ENCODE data around the gene THOC2. TPM values are rescaled to one million over a fixed set of nuclear protein-coding genes. Genes with fewer than 3 reads are reported as not detected.

THOC2 gene
- total and polyA plus RNA-seq, 2 donors (not counting 1 experiment from before 2014, with no cell fraction given): 34.7 to 113 TPM

DNA sequence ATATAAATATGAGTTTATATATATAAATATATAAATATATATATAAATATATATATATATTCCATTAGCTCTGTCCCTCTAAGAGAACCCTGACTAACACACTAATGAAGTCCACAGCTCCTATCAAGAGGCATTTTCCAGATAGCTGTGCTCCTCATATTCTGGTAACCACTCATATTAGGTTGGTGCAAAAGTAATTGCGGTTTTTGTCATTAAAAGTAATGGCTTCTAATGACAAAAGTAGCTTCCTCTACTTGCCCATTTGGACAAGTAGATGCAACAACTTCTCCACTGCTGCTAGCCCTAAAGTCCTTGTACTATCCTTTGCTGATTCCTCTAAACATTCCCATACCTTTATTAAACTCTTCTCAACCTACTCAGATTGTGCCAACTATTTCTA is 182.0 kb downstream of the THOC2 start:
- Mint-ChIP-seq H3K27ac (no peak overlapping the region), H3K9me3 (ENCODE audit: insufficient read depth) (no peaks in the 10 kb centered on the region), H3K4me1 (no peaks in the 10 kb centered on the region), H3K4me3 (no peak overlapping the region), H3K27me3 (no peaks in the 10 kb centered on the region)
- Histone ChIP-seq H3K36me3 (replicated peaks in 1 of 2; ENCODE audit: control extremely low read depth in 1 of 2, control insufficient read depth in 1 of 2, extremely low read depth in 1 of 2, insufficient read depth in 2 of 2, low read length in 1 of 2) (no peaks in the 10 kb centered on the region), H3K4me3 (ENCODE audit: control extremely low read depth in 1 of 5, extremely low read depth in 1 of 5, insufficient read depth in 1 of 5, low read depth in 2 of 5, low read length in 4 of 5) (no peak overlapping the region), H2AFZ (ENCODE audit: insufficient read depth, low read depth, low read length, poor library complexity, severe bottlenecking) (no peak overlapping the region), H3K9me3 (ENCODE audit: control extremely low read depth in 1 of 3, control insufficient read depth in 2 of 3, insufficient read depth in 1 of 3, low read length in 2 of 3) (no peaks in the 10 kb centered on the region), H3K4me2 (replicated peaks; ENCODE audit: low read depth, low read length, poor library complexity, severe bottlenecking) (no peak overlapping the region), H4K20me1 (ENCODE audit: control insufficient read depth, insufficient read depth, low read length, poor library complexity, severe bottlenecking) (no peaks in the 10 kb centered on the region), H3K4me1 (ENCODE audit: control insufficient read depth in 2 of 2, insufficient read depth in 2 of 2, low read length in 2 of 2) (no peaks in the 10 kb centered on the region), H3K9ac (ENCODE audit: low read length) (no peak overlapping the region), H3K27me3 (replicated peaks in 1 of 4; ENCODE audit: control extremely low read depth in 1 of 4, control insufficient read depth in 3 of 4, insufficient read depth in 4 of 4, low read length in 3 of 4) (no peaks in the 10 kb centered on the region), H3K27ac (ENCODE audit: low read length in 2 of 2) (no peak overlapping the region), H3K79me2 (ENCODE audit: control insufficient read depth, insufficient read depth, low read length) (no peaks in the 10 kb centered on the region)
- no CpG with 5 or more reads among the region's 1 CpG for WGBS (ENCODE audit: insufficient coverage)
- TF ChIP-seq CTCF (IDR thresholded peaks at IDR 0.05): no peak
- TF ChIP-seq EZH2 (IDR thresholded peaks at IDR 0.05; ENCODE audit: borderline replicate concordance, insufficient read depth, low read depth, low read length, poor library complexity, severe bottlenecking): no peak
- intact Hi-C loops (cut with micrococcal nuclease): no loop called here
- DNase-seq (no peak), ATAC-seq (ENCODE audit: low read depth) (no peak)
- ChIA-PET CTCF (no interaction called here), POLR2A (no interaction called here)

Small RNA genes lying within 50 kb of the gene (small RNA-seq; reads per million reads assigned to genes)
- gene AL030996.1 (ENCODE audit: insufficient read length, low read depth, low replicate concordance) (not detected), gene RNU7-69P (ENCODE audit: insufficient read length, low read depth, low replicate concordance) (not detected)

Other genes starting within 250 kb of the THOC2 start
- 36.2 and 48.1 TPM in 2 replicates for gene XIAP, start 127.0 kb upstream of the THOC2 start, total RNA-seq
- gene XIAP, start 127.0 kb upstream of the THOC2 start, polyA plus RNA-seq: 9.2 and 12.5 TPM in 2 replicates
- 115 and 117 TPM in 2 replicates for gene STAG2, start 228.7 kb upstream of the THOC2 start, total RNA-seq
- gene STAG2, start 228.7 kb upstream of the THOC2 start, polyA plus RNA-seq: 15.3 and 24.8 TPM in 2 replicates

Data from B cell (primary cell).